Measurements from ENCODE around the gene ARAF. TPM values are rescaled to one million over a fixed set of nuclear protein-coding genes. Genes with fewer than 3 reads are reported as not detected.

ARAF gene
- total and polyA plus RNA-seq, 2 of the 8 experiments (the other 6 are each of a cell fraction or from before 2014, with no cell fraction given), result 39.0 to 45.2 TPM

DNA sequence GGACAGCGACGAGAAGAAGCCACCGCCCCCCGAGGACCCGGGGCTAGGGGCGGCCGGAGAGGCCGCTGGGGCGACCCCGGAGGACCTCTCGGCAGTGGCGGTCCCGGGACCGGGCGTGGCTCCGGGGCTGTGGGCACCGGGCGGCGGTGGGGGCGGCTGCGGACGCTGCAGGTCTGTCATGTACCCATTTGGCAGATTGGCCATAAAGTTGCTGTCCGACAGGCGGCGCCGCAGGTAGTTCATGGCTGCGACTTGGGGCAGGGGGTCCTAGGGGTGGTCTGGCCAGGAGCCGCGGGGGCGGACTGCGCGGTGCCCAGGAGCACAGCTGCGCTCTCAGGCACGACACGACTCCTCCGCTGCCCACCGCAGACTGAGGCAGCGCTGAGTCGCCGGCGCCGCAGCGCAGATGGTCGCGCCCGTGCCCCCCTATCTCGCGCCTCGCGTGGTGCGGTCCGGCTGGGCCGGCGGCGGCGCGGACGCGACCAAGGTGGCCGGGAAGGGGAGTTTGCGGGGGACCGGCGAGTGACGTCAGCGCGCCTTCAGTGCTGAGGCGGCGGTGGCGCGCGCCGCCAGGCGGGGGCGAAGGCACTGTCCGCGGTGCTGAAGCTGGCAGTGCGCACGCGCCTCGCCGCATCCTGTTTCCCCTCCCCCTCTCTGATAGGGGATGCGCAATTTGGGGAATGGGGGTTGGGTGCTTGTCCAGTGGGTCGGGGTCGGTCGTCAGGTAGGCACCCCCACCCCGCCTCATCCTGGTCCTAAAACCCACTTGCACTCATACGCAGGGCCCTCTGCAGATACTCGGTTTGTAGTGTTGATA lies 58.7 kb downstream of the ARAF start, which contains the start of gene SYN1 (continued):
- TF ChIP-seq, protein P1, sequence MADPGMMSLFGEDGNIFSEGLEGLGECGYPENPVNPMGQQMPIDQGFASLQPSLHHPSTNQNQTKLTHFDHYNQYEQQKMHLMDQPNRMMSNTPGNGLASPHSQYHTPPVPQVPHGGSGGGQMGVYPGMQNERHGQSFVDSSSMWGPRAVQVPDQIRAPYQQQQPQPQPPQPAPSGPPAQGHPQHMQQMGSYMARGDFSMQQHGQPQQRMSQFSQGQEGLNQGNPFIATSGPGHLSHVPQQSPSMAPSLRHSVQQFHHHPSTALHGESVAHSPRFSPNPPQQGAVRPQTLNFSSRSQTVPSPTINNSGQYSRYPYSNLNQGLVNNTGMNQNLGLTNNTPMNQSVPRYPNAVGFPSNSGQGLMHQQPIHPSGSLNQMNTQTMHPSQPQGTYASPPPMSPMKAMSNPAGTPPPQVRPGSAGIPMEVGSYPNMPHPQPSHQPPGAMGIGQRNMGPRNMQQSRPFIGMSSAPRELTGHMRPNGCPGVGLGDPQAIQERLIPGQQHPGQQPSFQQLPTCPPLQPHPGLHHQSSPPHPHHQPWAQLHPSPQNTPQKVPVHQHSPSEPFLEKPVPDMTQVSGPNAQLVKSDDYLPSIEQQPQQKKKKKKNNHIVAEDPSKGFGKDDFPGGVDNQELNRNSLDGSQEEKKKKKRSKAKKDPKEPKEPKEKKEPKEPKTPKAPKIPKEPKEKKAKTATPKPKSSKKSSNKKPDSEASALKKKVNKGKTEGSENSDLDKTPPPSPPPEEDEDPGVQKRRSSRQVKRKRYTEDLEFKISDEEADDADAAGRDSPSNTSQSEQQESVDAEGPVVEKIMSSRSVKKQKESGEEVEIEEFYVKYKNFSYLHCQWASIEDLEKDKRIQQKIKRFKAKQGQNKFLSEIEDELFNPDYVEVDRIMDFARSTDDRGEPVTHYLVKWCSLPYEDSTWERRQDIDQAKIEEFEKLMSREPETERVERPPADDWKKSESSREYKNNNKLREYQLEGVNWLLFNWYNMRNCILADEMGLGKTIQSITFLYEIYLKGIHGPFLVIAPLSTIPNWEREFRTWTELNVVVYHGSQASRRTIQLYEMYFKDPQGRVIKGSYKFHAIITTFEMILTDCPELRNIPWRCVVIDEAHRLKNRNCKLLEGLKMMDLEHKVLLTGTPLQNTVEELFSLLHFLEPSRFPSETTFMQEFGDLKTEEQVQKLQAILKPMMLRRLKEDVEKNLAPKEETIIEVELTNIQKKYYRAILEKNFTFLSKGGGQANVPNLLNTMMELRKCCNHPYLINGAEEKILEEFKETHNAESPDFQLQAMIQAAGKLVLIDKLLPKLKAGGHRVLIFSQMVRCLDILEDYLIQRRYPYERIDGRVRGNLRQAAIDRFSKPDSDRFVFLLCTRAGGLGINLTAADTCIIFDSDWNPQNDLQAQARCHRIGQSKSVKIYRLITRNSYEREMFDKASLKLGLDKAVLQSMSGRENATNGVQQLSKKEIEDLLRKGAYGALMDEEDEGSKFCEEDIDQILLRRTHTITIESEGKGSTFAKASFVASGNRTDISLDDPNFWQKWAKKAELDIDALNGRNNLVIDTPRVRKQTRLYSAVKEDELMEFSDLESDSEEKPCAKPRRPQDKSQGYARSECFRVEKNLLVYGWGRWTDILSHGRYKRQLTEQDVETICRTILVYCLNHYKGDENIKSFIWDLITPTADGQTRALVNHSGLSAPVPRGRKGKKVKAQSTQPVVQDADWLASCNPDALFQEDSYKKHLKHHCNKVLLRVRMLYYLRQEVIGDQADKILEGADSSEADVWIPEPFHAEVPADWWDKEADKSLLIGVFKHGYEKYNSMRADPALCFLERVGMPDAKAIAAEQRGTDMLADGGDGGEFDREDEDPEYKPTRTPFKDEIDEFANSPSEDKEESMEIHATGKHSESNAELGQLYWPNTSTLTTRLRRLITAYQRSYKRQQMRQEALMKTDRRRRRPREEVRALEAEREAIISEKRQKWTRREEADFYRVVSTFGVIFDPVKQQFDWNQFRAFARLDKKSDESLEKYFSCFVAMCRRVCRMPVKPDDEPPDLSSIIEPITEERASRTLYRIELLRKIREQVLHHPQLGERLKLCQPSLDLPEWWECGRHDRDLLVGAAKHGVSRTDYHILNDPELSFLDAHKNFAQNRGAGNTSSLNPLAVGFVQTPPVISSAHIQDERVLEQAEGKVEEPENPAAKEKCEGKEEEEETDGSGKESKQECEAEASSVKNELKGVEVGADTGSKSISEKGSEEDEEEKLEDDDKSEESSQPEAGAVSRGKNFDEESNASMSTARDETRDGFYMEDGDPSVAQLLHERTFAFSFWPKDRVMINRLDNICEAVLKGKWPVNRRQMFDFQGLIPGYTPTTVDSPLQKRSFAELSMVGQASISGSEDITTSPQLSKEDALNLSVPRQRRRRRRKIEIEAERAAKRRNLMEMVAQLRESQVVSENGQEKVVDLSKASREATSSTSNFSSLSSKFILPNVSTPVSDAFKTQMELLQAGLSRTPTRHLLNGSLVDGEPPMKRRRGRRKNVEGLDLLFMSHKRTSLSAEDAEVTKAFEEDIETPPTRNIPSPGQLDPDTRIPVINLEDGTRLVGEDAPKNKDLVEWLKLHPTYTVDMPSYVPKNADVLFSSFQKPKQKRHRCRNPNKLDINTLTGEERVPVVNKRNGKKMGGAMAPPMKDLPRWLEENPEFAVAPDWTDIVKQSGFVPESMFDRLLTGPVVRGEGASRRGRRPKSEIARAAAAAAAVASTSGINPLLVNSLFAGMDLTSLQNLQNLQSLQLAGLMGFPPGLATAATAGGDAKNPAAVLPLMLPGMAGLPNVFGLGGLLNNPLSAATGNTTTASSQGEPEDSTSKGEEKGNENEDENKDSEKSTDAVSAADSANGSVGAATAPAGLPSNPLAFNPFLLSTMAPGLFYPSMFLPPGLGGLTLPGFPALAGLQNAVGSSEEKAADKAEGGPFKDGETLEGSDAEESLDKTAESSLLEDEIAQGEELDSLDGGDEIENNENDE (IDR thresholded peaks at IDR 0.05; ENCODE audit: insufficient replicate concordance, low read length), result no peak
- TF ChIP-seq SIN3A (conservative IDR thresholded peaks at IDR 0.05 in 1 of 2, IDR thresholded peaks at IDR 0.05 in 1 of 2; ENCODE audit: low read depth in 1 of 2, low read length in 2 of 2) (peak; percentile 50 to 92; a peak in 2 of 4 replicates), CHD2 (IDR thresholded peaks at IDR 0.05; ENCODE audit: low read length) (peak; percentile 28; the same call in 1 of the 2 replicates), JUN (IDR thresholded peaks at IDR 0.05; ENCODE audit: low read depth, low read length) (no peak), POLR2AphosphoS5 (IDR thresholded peaks at IDR 0.05; ENCODE audit: low read depth, low read length) (peak; percentile 79), SP4 (IDR thresholded peaks at IDR 0.05; ENCODE audit: low read length) (no peak), CEBPB (IDR thresholded peaks at IDR 0.05; ENCODE audit: low read depth, low read length) (no peak), SIRT6 (IDR thresholded peaks at IDR 0.05; ENCODE audit: low read length) (no peak)

All from H1 (cell line).